Measurements from ENCODE around the gene MANSC1.

Gene MANSC1

GRCh38 chr12:12301122-12301521, 48.9 kb downstream of the MANSC1 start:
- TF ChIP-seq, protein P1, sequence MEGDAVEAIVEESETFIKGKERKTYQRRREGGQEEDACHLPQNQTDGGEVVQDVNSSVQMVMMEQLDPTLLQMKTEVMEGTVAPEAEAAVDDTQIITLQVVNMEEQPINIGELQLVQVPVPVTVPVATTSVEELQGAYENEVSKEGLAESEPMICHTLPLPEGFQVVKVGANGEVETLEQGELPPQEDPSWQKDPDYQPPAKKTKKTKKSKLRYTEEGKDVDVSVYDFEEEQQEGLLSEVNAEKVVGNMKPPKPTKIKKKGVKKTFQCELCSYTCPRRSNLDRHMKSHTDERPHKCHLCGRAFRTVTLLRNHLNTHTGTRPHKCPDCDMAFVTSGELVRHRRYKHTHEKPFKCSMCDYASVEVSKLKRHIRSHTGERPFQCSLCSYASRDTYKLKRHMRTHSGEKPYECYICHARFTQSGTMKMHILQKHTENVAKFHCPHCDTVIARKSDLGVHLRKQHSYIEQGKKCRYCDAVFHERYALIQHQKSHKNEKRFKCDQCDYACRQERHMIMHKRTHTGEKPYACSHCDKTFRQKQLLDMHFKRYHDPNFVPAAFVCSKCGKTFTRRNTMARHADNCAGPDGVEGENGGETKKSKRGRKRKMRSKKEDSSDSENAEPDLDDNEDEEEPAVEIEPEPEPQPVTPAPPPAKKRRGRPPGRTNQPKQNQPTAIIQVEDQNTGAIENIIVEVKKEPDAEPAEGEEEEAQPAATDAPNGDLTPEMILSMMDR (IDR thresholded peaks at IDR 0.05; ENCODE audit: low read depth, low read length): no peak
- DNase-seq (ENCODE audit: low read depth in 2 of 2): no peak
- no peak overlapping the region for H3K4me3 ChIP-seq (replicated peaks in 1 of 2; ENCODE audit: low read depth in 2 of 2, low read length in 2 of 2)

GRCh38 chr12:12297201-12297830, 52.7 kb downstream of the MANSC1 start:
- no peak for DNase-seq (ENCODE audit: low read depth in 2 of 2)
- H3K4me3 ChIP-seq (replicated peaks in 1 of 2; ENCODE audit: low read depth in 2 of 2, low read length in 2 of 2): no peak overlapping the region
- TF ChIP-seq, protein P1 (IDR thresholded peaks at IDR 0.05; ENCODE audit: low read depth, low read length): no peak

GRCh38 chr12:12294215-12295005, 55.6 kb downstream of the MANSC1 start:
- TF ChIP-seq, protein P1 (IDR thresholded peaks at IDR 0.05; ENCODE audit: low read depth, low read length): no peak
- DNase-seq (ENCODE audit: low read depth in 2 of 2): peak in 1 of 2 donors; percentile 81
- H3K4me3 ChIP-seq (replicated peaks in 1 of 2; ENCODE audit: low read depth in 2 of 2, low read length in 2 of 2): no peak overlapping the region

- TF ChIP-seq, protein P1 (IDR thresholded peaks at IDR 0.05; ENCODE audit: low read depth, low read length): no peak
- DNase-seq (ENCODE audit: low read depth in 2 of 2): no peak
Measured at GRCh38 chr12:12290206-12290605, 59.8 kb downstream of the MANSC1 start.

GRCh38 chr12:12286441-12286840, 63.6 kb downstream of the MANSC1 start:
- TF ChIP-seq, protein P1 (IDR thresholded peaks at IDR 0.05; ENCODE audit: low read depth, low read length): no peak
- H3K4me3 ChIP-seq (replicated peaks in 1 of 2; ENCODE audit: low read depth in 2 of 2, low read length in 2 of 2): no peak overlapping the region
- DNase-seq (ENCODE audit: low read depth in 2 of 2): no peak

More at GRCh38 chr12:12290206-12290605, 59.8 kb downstream of the MANSC1 start:
- no peak overlapping the region for H3K4me3 ChIP-seq (replicated peaks in 1 of 2; ENCODE audit: low read depth in 2 of 2, low read length in 2 of 2)

GRCh38 chr12:12282761-12283425, 67.1 kb downstream of the MANSC1 start:
- no peak overlapping the region for H3K4me3 ChIP-seq (replicated peaks in 1 of 2; ENCODE audit: low read depth in 2 of 2, low read length in 2 of 2)
- TF ChIP-seq, protein P1 (IDR thresholded peaks at IDR 0.05; ENCODE audit: low read depth, low read length): no peak
- DNase-seq (ENCODE audit: low read depth in 2 of 2): peak; percentile 71

Measured in cardiac fibroblast (primary cell).